Activated B cell treated with CpG ODN at 0.5 μM for 24 hours (primary cell): ENCODE data around the gene SRRM4. TPM values are rescaled to one million over a fixed set of nuclear protein-coding genes. Genes with fewer than 3 reads are reported as not detected.
A peak's percentile ranks its signal among the peaks of the same experiment; 100 is the strongest.

Experiments
- ATAC-seq: fragments of 200-7000 bp; cut with Tn5 transposase; one replicate; pipeline ENCODE4 v1.10.0; 2021; ENCODE audit warnings: low read depth, mild to moderate bottlenecking, moderate library complexity
- CTCF ChIA-PET: fragments of 350-600 bp; sonication (Branson Sonifier 250); formaldehyde crosslinking; loops from one replicate; lab custom pipeline; 2021; ENCODE audit warnings: antibody characterized with exemption; lab: Charles Lee
- POLR2A ChIA-PET: fragments of 350-600 bp; sonication (Branson Sonifier 250); formaldehyde crosslinking; loops from one replicate; lab custom pipeline; 2021; ENCODE audit warnings: antibody characterized with exemption; lab: Charles Lee
- DNase-seq: peaks from one replicate; pipeline ENCODE4 v3.0.0; 2022
- H3K27ac Mint-ChIP-seq: one replicate; pipeline ENCODE4 v1.8.0; 2020; ENCODE audit warnings: mixed read lengths
- H3K27me3 Mint-ChIP-seq: one replicate; pipeline ENCODE4 v1.8.0; 2021; ENCODE audit warnings: mixed read lengths
- H3K36me3 Mint-ChIP-seq: one replicate; pipeline ENCODE4 v1.8.0; 2021; ENCODE audit warnings: low read depth, mixed read lengths
- H3K4me1 Mint-ChIP-seq: one replicate; pipeline ENCODE4 v1.8.0; 2021; ENCODE audit warnings: mixed read lengths
- H3K4me3 Mint-ChIP-seq: one replicate; pipeline ENCODE4 v1.8.0; 2020; ENCODE audit warnings: mild to moderate bottlenecking, mixed read lengths
- H3K9me3 Mint-ChIP-seq: one replicate; pipeline ENCODE4 v1.8.0; 2020; ENCODE audit warnings: mixed read lengths
- intact Hi-C: fragments of 100-400 bp; cut with micrococcal nuclease; formaldehyde crosslinking; loops from one replicate; pipeline ENCODE4 v1.15.1; 2024
- total RNA-seq: library from RNA; stranded (reverse); gene quantifications from 2 replicates; pipeline ENCODE4 v1.2.3, GENCODE V29; 2022
- TF ChIP-seq, protein P1 (sequence below): fragments of 200-600 bp; IDR thresholded peaks from one replicate; pipeline ENCODE4 v1.8.0; 2022; ENCODE audit warnings: antibody characterized with exemption, mild to moderate bottlenecking

Gene SRRM4
- total RNA-seq, 1 donor from 2014 or later: not detected

DNA sequence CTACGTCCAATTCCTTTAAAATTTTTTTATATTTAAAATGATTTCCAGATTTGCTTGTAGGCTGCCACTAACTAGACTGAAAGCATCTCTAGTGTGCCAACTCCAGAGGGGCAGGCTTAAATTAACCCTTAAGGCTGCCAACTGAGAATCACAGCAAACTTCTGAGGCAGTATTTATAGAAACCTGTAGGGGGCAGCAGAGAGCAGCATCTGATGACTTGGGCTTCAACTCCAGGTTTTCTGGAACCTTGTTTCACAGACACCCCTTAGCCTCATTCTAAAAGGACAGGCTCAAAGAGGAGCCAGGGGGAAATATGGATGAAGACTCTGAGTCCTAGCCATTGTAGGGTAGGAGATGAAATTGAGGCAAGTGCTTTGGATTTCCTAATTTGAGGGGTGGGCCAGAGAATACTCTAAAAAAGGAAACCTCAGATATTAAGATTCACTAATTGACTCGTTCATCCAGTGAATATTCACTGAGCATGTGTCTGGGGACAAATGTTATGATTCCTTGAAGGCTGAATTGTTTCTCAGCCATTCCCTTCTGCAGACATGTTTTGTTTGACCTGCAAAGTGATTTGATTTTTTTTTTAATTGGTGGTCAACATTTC, 134.1 kb downstream of the SRRM4 start:
- H3K4me1 Mint-ChIP-seq: no peaks in the 10 kb centered on the region
- H3K9me3 Mint-ChIP-seq: no peaks in the 10 kb centered on the region
- ATAC-seq: no peak
- H3K36me3 Mint-ChIP-seq: no peaks in the 10 kb centered on the region
- H3K27me3 Mint-ChIP-seq: peaks cover 2% of the 10 kb centered on the region
- no peak for DNase-seq
- CTCF ChIA-PET: no interaction called here
- H3K4me3 Mint-ChIP-seq: no peak overlapping the region
- no peak overlapping the region for H3K27ac Mint-ChIP-seq
- TF ChIP-seq, protein P1, sequence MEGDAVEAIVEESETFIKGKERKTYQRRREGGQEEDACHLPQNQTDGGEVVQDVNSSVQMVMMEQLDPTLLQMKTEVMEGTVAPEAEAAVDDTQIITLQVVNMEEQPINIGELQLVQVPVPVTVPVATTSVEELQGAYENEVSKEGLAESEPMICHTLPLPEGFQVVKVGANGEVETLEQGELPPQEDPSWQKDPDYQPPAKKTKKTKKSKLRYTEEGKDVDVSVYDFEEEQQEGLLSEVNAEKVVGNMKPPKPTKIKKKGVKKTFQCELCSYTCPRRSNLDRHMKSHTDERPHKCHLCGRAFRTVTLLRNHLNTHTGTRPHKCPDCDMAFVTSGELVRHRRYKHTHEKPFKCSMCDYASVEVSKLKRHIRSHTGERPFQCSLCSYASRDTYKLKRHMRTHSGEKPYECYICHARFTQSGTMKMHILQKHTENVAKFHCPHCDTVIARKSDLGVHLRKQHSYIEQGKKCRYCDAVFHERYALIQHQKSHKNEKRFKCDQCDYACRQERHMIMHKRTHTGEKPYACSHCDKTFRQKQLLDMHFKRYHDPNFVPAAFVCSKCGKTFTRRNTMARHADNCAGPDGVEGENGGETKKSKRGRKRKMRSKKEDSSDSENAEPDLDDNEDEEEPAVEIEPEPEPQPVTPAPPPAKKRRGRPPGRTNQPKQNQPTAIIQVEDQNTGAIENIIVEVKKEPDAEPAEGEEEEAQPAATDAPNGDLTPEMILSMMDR: peak; percentile 29
- POLR2A ChIA-PET: no interaction called here
- intact Hi-C loops: no loop called here

DNA sequence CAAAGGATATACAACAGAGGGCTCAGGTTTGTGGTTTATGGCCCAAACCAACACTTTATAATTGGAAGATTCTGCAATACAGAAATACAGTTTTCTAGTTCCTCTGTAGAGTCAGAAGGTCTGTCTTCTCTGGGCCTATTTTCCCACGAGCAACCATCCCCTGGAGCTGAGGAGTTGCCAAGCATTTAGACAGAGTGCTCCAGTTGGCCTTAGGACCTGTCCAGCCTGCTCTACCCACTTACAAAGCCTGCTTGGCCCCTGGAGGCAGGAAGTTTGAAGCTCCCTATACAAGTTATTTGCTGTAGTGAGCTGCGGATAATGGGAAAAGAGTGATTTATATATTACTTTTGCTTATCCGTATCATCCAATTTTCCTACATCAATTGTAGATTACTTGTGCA, 136.6 kb downstream of the SRRM4 start:
- POLR2A ChIA-PET: no interaction called here
- ATAC-seq: no peak

DNA sequence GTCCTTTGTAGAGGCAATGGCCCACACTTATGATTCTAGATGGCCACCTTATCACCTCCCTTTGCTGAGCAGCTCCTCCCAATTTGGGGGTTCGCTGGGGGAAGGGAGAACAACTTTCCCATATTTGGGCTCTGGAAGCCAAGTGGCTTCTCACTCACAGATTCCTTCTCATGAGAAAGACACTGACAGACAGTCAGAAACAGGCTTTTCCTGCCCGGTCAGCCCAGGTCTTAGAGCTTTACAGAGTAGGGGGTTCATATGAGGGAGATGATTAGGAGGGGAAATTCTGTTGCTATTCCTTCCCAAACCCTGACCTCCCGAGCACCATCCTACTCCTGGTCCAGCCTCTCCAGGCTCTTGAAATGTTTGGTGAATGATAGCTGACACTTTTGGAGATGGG, 137.3 kb downstream of the SRRM4 start:
- intact Hi-C loops: no loop called here
- H3K36me3 Mint-ChIP-seq: no peaks in the 10 kb centered on the region
- ATAC-seq (no peak), DNase-seq (no peak)
- peaks cover 2% of the 10 kb centered on the region for H3K27me3 Mint-ChIP-seq
- H3K27ac Mint-ChIP-seq: no peak overlapping the region
- ChIA-PET CTCF (no interaction called here), POLR2A (no interaction called here)
- no peaks in the 10 kb centered on the region for H3K9me3 Mint-ChIP-seq
- no peaks in the 10 kb centered on the region for H3K4me1 Mint-ChIP-seq
- no peak overlapping the region for H3K4me3 Mint-ChIP-seq
- TF ChIP-seq, protein P1: no peak

More for the DNA sequence above, 136.6 kb downstream of the SRRM4 start:
- Mint-ChIP-seq H3K27me3 (peaks cover 2% of the 10 kb centered on the region), H3K36me3 (no peaks in the 10 kb centered on the region), H3K4me3 (no peak overlapping the region), H3K27ac (no peak overlapping the region), H3K4me1 (no peaks in the 10 kb centered on the region), H3K9me3 (no peaks in the 10 kb centered on the region)
- DNase-seq: no peak
- TF ChIP-seq, protein P1: no peak
- CTCF ChIA-PET: no interaction called here
- intact Hi-C loops: no loop called here

DNA sequence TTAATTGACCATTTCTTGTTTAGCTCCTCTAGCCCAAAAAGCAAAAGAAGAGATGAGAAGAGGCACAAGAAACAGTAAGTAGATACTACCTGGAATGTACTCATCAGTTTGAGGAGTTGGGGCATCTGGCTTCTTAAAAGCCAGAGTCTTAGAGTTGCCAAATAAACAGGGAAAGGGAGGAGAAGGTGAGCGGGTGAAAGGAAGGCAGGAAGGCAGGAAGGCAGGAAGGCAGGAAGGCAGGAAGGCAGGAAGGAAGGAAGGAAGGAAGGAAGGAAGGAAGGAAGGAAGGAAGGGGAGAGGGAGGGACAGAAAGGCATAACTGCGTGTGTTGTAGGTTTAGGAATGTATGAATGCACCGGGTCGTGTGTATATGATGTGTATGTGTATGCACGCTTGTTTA, 140.7 kb downstream of the SRRM4 start:
- TF ChIP-seq, protein P1: no peak
- H3K9me3 Mint-ChIP-seq: no peaks in the 10 kb centered on the region
- H3K4me3 Mint-ChIP-seq: no peak overlapping the region
- peaks cover under 1% of the 10 kb centered on the region for H3K27me3 Mint-ChIP-seq
- H3K27ac Mint-ChIP-seq: no peak overlapping the region
- CTCF ChIA-PET: no interaction called here
- ATAC-seq: no peak
- H3K36me3 Mint-ChIP-seq: no peaks in the 10 kb centered on the region
- no peak for DNase-seq
- intact Hi-C loops: no loop called here
- POLR2A ChIA-PET: no interaction called here
- no peaks in the 10 kb centered on the region for H3K4me1 Mint-ChIP-seq

DNA sequence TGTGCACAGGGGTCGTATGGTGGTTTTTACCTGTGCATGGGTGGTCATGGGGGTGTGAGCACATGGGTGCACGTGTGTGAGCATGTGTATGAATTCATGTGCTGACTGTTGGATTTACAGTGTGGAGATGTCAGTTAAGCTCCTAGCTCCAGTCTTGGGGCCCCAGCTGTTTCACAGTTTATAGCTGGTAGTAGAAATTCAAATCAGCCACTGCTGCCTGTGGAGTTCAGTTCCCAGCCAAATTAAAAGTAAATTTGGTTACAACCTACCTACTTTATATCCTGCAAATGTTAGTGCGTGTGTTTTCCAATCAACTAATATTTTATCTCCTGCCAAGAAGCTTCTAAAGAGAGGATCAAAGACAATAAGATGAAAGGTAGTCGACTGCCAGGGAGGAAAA, 141.4 kb downstream of the SRRM4 start:
- no peak overlapping the region for H3K27ac Mint-ChIP-seq
- intact Hi-C loops: no loop called here
- TF ChIP-seq, protein P1: no peak
- H3K4me1 Mint-ChIP-seq: no peaks in the 10 kb centered on the region
- H3K9me3 Mint-ChIP-seq: no peaks in the 10 kb centered on the region
- H3K27me3 Mint-ChIP-seq: no peaks in the 10 kb centered on the region
- ATAC-seq (no peak), DNase-seq (no peak)
- H3K36me3 Mint-ChIP-seq: no peaks in the 10 kb centered on the region
- ChIA-PET POLR2A (no interaction called here), CTCF (no interaction called here)
- H3K4me3 Mint-ChIP-seq: no peak overlapping the region
